Ovary (tissue), 3 donors: ENCODE measurements around the gene CNTN5.

Experiments
- POLR2A ChIP-seq: fragments of 450-650 bp; IDR thresholded peaks from one replicate; pipeline ENCODE4 v1.6.1; 2017; ENCODE audit warnings: antibody characterized with exemption, mild to moderate bottlenecking, moderate library complexity
- TF ChIP-seq, protein P1 (sequence below), 3 donors: fragments of 450-650 bp in 2 of 3; fragments of 200-600 bp in 1 of 3; IDR thresholded peaks; one replicate each; pipeline versions ENCODE4 v1.5.1 to v1.8.0; 2016 to 2022; ENCODE audit warnings: antibody characterized with exemption in 3 of 3, mild to moderate bottlenecking in 1 of 3
- donor health status: DM: no; HTN: no; CAD: no.

DNA sequence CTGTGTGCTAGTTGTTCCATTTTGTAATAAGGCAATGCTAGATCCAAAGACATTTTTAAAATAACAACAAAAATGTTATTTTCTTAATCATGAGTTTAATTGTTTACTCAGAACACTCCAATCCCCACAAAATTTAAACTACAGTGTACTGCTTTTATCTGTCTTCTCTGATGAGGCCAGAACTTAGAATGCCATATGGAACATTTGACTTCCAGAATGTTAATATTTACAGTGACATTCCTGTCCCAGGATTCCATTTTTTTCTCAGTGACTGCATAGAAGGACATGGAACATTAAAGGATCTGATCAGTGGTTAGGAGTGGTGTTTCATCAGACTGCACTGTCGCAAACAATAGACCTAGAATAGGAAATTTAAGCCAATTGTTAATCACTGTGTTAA, 1171.4 kb downstream of the CNTN5 start:
- TF ChIP-seq, protein P1, sequence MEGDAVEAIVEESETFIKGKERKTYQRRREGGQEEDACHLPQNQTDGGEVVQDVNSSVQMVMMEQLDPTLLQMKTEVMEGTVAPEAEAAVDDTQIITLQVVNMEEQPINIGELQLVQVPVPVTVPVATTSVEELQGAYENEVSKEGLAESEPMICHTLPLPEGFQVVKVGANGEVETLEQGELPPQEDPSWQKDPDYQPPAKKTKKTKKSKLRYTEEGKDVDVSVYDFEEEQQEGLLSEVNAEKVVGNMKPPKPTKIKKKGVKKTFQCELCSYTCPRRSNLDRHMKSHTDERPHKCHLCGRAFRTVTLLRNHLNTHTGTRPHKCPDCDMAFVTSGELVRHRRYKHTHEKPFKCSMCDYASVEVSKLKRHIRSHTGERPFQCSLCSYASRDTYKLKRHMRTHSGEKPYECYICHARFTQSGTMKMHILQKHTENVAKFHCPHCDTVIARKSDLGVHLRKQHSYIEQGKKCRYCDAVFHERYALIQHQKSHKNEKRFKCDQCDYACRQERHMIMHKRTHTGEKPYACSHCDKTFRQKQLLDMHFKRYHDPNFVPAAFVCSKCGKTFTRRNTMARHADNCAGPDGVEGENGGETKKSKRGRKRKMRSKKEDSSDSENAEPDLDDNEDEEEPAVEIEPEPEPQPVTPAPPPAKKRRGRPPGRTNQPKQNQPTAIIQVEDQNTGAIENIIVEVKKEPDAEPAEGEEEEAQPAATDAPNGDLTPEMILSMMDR (IDR thresholded peaks at IDR 0.05), result no peak
- no peak for TF ChIP-seq POLR2A
